HG03457 (cell line): ENCODE measurements around the gene PAAF1.

ENCODE experiments used
- ATAC-seq: cut with Tn5 transposase; IDR thresholded peaks from one replicate; pipeline ENCODE4 v1.9.1; 2021; ENCODE audit warnings: moderate number of reproducible peaks; ENCODE audit not compliant: unreplicated experiment

Gene PAAF1

DNA sequence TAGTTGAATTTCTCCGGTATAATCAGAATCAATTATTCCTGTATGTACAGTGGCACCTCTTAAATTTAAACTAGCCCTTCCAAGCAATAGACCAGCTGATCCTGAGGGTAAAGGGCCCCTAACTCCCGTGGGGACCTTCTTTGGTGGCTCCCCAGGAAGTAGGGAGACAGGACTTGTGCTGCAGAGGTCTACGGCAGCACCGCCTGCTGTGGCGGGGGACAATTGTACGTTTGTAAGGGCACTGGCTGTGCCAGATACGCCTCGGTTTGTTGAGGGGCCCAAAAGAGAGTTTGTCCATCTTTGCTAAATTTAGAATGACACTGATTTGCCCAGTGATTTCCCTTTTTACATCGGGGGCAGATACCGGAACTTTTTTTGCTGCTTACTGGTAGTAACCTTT lies 68.1 kb downstream of the PAAF1 start:
- no peak for ATAC-seq

DNA sequence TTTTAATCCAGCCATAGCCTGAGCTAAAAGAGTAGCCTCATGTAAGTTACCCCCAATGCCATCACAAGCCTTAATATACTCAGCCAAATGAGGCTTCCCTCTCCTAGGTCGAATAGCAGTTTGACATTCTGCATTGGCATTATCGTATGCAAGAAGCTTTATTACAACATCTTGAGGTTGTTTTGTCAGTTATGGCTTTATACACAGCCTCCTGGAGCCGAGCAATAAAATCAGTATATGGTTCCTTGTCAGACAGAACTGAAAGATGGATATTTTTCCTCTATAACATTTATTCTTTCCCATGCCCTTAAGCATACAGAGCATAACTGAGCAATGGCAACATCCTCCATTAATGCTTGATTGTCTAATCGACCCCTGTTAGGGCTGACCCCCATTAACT lies 68.6 kb downstream of the PAAF1 start:
- no peak for ATAC-seq

DNA sequence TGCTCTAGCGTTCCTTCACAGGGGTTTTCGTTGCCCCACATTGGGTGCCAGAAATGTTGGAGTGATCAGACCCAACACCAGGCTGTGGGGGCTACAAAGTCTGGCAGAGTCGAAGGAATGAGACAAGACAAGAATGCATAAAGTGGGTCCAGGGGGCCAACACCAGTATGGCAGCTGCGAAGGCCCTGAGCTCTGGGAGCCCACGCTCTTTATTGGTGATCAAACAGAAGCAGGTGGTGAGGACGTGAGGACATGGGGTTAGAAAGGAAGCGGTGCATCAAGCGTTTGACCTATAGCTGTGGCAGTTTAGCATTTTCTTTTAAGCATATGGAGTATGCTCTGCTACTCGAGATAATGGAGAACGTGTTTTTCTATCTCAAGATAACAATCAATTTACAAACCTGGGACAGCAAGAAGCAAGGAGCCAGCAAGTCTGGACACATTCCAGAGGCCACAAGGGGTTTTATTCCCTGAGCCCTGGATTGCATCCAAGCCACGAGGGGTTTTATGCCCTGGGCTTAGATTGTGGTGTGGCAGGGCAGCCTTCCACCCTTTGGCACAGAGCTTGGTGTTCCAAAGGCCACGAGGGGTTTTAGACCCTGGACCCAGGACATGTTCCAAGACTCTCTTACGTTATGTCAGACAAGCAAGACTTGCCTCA lies 70.1 kb downstream of the PAAF1 start:
- no peak for ATAC-seq

DNA sequence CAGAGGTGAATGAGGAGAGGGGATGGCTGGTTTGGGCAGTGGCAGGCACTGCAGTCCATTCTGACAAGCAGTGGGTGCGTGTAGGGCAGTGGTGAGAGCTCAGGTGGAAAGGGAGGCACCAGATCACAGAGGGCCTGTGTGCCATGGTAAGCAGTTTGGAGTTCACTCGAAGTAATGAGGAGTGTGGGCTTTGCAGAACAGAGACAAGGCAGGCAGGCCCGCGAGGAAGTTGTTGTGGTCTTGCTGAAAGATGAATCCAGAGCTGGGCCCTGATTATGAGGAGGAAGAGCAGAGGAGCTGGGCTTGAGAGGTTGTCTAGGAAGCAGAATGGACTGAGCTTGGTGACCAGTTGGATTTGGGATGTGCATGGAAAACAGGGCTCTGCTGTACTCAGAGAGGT lies 72.4 kb downstream of the PAAF1 start:
- ATAC-seq = no peak

DNA sequence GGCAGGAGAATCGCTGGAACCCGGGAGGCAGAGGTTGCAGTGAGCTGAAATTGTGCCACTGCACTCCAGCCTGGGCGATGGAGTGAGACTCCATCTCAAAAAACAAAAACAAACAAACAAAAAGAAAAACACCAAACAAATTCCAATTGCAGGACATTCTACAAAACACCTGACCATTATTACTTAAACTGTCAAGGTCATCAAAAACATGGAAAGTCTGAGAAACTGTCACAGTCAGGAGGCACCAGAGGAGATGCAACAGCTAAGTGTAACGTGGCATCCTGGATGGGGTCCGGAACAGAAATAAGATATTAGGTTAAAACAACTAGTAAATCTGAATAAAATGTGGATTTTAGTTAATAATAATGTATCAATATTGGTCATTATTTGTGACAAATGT lies 73.1 kb downstream of the PAAF1 start:
- ATAC-seq = no peak

DNA sequence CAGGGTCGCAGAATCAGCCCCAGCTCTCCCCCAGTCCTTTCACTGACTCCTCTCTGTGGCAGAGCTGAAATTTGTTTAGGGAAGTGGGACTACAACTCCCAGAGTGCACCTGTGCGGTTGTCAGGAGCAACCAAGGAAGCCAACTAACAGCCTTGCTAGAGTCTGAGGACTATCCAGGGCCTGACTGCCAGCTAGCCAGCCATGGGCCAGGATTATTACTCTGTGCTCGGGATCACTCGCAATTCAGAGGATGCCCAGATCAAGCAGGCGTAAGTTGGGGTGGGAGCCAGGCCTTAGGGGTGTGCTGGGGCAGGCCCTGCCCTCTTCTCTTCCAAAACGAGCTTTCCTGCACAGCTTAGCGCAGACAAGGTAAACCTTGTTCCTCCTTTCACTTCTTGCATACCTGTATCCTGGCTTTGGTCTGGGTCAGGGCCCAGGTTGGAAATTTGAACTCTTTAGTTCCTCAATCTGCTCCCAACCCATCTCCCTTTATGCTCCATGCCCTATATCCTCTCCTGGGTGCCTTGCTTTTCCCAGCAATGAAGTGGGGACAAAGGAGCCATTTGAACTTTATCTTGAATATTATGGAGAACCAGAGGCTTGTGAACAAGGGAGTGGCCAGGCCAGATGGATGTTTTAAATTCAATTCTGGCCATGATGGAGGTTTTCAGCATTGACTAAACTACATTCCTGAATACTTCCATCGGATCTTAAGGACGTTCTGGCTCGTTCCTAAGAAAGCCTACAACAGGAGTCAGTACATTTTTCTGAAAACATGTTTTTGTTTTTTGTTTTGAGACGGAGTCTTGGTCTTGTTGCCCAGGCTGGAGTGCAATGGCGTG lies 74.3 kb downstream of the PAAF1 start, which contains the start of gene DNAJB13:
TSS of gene DNAJB13 (plus strand) at position 158 of the 842 bp plus-strand sequence. CDS start at position 202, 44 bp downstream.
- peak; percentile 74 for ATAC-seq

DNA sequence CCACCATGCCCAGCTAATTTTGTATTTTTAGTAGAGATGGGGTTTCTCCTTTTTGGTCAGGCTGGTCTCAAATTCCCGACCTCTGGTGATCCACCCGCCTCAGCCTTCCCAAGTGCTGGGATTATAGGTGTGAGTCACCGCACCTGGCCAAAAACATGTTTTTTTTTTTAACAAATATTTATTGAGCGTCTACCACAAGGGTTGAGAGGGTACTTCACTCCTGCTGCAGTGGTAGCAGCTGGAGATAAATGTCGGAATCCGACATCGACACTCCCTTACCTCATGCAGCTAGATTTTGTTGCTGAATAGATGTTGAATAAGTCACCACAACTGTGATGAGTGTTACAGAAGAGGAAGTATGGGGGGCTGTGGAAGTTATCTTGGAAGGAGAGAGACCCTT lies 75.0 kb downstream of the PAAF1 start:
- ATAC-seq = no peak

DNA sequence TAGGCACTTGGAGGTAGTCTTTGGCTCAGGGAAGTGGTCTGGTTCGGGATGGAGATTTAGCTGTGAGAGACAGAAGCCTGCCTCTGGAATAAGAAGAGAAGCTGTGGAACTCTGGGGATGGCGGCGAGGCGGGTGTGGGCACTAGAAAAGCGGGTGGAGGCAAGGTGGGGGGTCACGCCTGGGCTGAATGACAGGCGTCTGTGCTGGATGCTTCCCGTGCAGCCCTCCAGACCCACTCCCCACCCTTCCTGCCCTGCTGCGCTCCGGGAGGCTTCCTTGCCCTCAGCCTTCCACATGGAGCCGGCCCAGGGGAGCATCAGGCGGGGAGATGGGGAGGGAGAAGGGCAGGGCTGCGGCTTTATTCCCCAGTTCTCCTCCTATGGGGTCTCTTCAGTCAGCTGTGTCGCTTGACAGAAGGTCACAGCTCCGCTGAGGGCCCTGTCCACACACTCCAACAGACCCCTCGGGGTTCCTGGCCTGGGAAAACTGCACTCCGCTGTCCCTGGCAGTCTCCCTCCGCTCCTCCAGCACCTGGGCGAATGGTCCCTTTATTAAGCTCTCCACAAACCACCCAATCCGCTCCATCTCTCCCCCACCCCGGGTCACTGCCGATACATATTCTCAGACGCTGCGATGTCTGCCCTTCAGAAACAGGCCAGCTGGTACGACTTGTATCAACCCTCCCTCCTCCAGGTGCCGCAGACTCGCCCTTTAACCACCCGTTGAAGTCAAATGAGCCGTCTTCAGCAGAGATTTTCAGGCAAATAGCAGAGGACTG lies 80.3 kb downstream of the PAAF1 start:
- no peak for ATAC-seq

DNA sequence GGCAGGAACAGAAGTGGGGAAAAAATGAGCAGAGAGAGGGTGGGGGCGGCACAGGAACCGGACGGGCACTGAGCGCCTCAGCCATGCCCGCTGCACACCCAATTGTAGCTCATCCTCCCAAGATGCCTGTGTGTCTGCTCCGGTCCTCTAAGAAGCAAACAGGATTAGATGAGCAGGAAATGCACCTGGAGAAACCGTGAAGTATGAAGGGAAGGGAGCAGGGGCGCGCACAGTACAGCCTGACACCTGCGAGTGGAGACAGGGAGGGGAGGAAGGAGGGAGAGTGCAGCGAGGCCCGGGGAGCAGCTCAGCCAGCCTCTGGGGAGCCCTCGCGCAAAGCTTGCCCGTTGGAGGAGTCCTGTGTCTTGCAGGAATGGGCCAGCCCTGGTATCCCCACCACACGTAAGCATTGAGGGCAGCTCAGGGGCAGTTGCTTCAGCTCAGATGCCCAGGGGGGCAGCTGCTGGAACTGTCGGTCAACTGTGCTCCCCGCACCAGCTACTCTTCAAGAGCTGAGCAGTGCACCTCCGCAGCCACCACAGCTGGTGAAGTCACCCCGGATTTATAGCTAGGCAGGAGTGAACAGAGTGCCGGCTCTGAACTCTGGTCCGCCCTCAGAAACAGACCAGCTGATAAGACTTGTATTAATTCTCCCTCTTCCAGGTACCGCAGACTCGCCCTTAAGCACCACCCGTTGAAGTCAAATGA lies 81.0 kb downstream of the PAAF1 start:
- no peak for ATAC-seq

DNA sequence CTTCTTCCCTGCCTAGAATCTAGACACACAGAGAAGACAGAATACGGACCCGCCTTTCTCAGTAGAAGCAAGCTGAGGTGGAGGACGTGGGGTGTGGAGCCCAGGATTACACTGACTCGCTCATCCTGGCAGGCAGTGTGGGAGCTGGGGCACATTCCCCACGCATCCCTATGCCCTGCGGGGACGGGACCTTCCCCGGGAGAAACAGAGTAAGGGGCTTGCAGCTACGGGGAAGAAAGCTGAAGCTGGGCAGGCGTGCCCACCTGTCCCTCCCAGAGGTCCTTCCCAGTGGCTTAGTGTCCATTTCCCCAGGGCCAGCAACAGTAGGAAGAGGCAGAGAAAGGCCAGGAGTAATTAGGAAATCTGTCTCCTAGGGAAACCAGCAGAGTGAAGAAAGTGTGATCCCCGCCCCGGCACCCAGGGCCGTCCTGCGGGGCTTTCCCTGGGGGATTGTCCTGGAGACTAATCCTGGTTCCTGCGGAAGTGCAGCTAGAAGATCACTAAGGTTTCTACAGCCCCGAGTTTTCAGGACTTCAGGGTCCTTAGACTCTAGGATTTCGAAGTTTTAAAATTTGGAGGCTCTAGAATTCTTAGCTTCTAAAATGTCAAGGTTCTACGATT lies 81.8 kb downstream of the PAAF1 start:
- no peak for ATAC-seq

DNA sequence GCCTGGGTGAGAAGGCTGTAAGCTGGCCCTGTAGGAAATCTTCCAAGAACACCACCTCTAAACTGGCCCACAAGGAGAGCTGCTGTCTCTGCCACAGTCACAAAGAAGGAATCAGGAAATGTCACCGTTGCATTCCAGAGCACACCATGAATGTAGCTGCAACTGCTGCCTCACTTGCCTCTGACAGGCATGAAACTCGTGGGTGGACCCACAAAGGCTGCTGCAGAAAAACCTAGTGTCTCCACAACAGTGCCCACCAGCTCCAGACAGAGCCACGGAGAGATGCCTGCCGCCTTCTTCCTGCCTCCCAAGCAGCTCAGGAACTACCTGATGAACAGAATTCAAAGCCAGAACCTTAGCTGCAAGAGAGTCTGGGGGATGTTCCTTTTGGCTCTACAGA lies 84.5 kb downstream of the PAAF1 start:
- no peak for ATAC-seq

DNA sequence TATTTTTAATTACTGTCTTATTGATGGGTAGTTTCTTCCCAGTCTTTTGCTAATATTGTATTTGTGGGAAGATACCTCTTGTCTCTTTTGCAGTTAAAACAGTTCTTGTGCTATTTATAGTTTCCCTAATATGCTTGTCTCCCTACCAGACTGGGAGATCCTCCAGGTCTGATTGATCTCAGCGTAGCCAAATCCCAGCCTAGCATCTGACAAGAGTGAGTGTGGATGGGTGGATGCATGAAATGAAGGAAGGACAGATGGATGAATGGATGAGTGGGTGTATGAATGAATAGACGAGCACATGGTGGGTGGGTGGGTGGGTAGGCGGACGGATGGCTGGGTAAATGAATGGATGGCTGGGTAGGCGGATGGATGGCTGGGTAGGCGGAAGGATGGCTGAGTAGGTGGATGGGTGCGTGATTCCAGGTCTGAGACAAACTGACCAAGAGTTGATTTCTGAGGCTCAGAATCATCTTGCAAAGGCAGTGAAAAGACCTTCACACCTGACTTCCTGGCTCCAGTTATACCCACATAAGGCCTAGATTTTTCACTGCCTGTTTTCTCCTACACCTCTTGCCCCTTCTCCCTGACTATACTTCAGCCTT lies 85.4 kb downstream of the PAAF1 start:
- no peak for ATAC-seq

DNA sequence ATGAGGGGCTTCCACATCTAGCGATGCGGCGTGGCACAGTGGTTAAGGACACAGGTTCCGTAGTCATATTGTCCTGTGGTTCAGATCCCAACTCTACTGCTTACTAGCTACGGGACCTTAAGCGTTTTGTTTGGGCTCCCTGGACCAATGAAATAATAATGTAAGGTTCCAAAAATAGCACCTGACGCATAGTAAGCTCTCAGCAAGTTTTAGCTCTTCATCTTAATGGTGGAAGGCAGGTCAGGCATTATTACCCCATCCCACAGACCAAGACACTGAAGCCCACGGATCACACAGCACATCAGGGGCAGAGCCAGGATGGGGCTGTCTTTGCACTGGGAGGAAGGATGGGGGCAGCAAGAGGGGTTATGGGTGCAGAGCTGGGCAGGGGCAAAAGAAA lies 87.1 kb downstream of the PAAF1 start:
- ATAC-seq = no peak

DNA sequence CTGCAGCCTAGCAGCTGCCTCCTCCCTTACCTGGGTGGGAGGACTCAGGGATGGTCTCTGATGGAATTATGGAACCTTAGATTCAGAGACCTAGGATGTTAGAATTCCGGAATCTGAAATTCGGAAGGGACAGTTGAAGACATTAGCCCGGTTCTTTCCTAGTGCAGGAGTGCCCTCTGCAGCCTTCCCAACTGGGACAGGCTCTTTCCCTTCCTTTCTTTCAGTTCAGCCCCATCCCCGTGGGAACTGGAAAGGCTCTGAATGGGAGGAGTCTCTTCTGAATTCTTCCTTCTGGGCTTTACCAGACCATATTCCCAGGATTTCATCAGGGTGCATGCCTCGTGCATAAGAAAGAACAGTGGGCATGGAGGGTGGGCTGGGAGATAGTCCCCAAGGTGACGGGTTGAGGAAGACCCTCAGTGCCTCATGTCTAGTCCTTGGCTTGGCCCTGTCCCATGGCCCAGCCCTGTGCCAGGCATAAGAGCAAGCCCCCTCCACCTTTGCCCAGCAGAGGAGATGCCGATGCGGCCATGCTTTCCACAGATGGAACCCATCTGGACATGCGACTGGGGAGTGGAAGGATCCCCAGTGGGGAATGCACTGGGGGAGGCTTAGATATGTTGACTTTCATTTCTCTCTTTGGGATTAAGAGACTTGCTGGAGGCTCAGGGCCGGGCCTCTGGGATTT lies 88.4 kb downstream of the PAAF1 start:
- no peak for ATAC-seq

DNA sequence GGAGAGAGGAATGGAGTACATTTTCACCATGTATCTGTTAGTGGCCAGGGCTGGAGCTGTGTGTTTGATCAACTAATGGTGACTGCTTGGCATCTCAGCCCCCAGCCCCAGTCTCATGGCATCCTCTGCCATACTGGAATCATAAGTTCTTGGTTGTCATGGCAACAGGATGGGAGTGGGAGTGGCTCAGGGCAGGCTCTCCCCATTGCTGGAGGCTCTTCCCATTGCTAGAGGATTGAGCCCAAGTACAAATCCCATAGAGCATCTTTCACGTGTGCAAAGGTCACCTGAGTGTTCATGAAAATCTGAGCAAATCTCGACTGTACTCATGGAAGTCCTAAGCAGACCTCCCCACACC lies 88.9 kb downstream of the PAAF1 start:
- ATAC-seq = no peak

DNA sequence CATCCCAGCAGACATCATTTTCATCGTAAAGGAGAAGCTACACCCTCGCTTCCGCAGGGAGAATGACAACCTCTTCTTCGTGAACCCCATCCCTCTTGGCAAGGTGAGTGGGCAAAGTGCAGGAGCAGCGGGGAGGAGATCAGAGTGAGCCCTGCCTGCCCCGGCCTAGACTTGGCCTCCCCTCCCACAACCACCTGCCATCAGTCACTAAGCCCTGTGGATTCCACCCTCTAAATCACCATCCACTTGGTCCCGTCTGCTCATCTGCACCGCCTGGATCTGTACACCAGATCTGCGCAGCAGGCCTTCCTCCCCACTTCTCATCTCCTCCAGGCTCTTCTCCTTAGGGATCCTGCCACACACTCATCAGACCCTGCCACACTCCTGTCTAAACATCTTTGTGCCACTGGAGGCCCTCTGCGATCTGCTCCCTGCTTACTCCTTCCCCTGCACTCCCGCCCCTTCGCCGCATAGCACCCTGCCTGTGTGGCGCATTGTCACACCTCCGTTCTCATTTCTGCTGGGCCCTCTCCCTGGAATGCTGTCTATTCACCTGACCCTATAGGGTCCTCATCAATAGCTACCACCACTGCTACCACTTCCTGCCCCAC lies 91.7 kb downstream of the PAAF1 start:
- ATAC-seq = no peak

DNA sequence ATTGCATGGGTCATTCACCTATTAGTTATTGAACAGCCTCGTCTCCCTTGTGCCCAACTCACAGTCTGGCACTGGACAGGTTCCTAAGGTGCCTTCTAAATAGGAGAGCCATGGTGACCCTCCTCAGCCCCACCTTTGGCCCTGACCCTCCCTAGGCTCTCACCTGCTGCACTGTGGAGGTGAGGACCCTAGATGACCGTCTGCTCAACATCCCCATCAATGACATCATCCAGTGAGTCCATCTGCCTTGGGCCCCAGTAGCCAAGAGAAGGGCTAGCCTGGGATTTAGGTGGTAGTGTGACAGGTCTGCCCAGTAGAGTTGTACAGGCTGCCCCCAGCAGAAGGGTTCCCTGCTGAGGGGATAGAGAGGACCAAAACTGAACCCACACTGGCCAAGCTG lies 92.3 kb downstream of the PAAF1 start:
- ATAC-seq = no peak

DNA sequence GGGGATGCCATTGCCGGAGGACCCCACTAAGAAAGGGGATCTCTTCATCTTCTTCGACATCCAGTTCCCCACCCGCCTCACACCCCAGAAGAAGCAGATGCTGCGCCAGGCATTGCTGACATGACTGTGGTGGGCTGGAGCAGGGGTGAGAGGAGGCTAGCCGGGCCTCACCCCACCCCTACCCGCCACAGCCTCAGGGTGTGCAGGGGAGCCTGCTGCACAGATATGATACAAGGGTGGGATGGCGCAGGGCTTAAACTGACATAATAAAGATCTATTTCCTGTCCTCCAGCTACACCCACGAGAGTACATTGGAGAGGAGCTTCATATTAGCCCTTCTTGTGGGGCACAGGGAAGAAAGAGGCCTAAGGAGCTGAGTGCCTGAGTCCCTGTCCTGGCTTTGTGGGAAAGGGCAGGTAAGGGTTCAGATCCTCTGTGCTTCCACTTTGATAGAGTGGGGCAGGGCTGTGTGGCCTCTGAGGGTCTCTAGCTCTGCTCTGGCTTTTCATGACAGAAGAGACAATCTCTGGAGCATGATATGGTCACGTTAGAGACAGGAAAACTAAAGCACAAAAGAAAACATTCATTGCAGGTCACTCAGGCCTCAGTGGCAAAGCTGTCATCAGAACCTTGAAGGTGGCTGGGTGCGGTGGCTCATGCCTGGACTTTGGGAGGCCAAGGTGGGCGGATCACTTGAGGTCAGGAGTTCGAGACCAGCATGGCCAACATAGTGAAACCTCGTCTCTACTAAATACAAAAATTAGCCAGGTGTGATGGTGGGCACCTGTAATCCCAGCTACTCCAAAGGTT lies 93.4 kb downstream of the PAAF1 start:
- ATAC-seq = no peak
